ENCODE results near the gene PRELID1. TPM values are rescaled to one million over a fixed set of nuclear protein-coding genes. Genes with fewer than 3 reads are reported as not detected.

Gene PRELID1
- polyA plus RNA-seq, 3 donors, result 264 to 510 (median 490) TPM

DNA sequence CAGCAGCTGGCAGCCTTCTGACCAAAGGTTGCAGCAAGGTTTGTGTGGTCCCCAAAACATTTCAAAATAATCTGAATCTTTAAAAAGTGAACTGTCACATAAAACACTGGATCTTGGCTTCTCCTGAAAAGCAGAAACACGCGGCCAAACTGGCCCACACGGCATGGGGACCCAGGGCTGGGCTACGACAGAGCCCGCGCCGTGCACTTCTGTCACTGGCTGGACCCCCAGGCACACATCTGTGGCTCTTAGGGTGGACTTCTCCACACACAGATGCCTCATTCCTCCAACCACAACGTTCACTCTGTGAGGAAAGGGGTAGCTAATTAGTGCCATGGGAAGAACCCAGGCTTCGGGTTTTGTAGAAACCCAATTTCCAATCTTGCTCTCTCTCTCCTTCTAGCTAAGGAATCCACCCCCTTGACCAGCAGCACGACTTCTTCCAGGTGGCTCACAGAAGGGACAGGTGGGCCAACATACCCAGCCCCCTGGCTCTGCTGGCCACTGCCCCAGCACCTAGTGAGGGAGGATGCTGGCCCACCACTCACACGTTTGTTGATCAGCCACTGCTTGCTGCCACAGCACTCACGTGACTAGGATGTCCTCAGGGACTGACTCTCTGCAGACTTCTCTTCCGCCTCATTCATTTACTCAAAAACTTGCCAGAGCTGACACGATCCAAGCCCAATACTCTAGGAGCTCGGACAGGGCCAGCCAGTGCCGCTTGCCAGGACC, 30.0 kb downstream of the PRELID1 start:
- H3K9ac ChIP-seq (ENCODE audit: insufficient read depth, low read length, poor library complexity, severe bottlenecking), result no peak overlapping the region
- no peak overlapping the region for H3K27ac ChIP-seq (ENCODE audit: low read depth in 1 of 2, low read length in 2 of 2)
- H3K4me1 ChIP-seq (ENCODE audit: control insufficient read depth in 1 of 2, insufficient read depth in 2 of 2, low read length in 2 of 2), result peaks cover 2 to 6% of the 10 kb centered on the region in 2 donors
- H3K4me3 Mint-ChIP-seq, result no peak overlapping the region
- H3K79me2 ChIP-seq (ENCODE audit: insufficient read depth, low read length), result no peaks in the 10 kb centered on the region
- peaks cover 81 to 96% of the 10 kb centered on the region in 2 donors for H3K36me3 ChIP-seq (replicated peaks in 1 of 2; ENCODE audit: control insufficient read depth in 1 of 2, insufficient read depth in 2 of 2, low read length in 2 of 2)
- peaks cover 81% of the 10 kb centered on the region for H4K20me1 ChIP-seq (ENCODE audit: insufficient read depth, low read length)
- DNase-seq, result no peak
- H3K4me1 Mint-ChIP-seq, result peaks cover 11% of the 10 kb centered on the region
- H3K27me3 ChIP-seq (ENCODE audit: control insufficient read depth in 2 of 2, insufficient read depth in 2 of 2, low read length in 2 of 2), result no peaks in the 10 kb centered on the region
- peaks cover 0 to 2% (median 0%) of the 10 kb centered on the region in 7 donors for H3K9me3 Mint-ChIP-seq
- peaks cover 2 to 9% (median 3%) of the 10 kb centered on the region in 3 donors for H3K27me3 Mint-ChIP-seq (ENCODE audit: low read depth in 3 of 3)
- peaks cover 81 to 94% of the 10 kb centered on the region in 2 donors for H3K36me3 Mint-ChIP-seq
- no peak overlapping the region for H3K4me3 ChIP-seq (replicated peaks in 1 of 3; ENCODE audit: low read depth in 2 of 3, low read length in 3 of 3)
- no peak overlapping the region for H3K27ac Mint-ChIP-seq
- 89% methylated on average over 13 of the region's 16 CpGs for WGBS (ENCODE audit: insufficient coverage)
- H3K4me2 ChIP-seq (replicated peaks; ENCODE audit: extremely low read depth, low read length, poor library complexity, severe bottlenecking), result no peak overlapping the region
- H3K9me3 ChIP-seq (replicated peaks in 1 of 2; ENCODE audit: control insufficient read depth in 1 of 2, insufficient read depth in 1 of 2, low read length in 2 of 2), result no peaks in the 10 kb centered on the region
- TF ChIP-seq, protein P1, sequence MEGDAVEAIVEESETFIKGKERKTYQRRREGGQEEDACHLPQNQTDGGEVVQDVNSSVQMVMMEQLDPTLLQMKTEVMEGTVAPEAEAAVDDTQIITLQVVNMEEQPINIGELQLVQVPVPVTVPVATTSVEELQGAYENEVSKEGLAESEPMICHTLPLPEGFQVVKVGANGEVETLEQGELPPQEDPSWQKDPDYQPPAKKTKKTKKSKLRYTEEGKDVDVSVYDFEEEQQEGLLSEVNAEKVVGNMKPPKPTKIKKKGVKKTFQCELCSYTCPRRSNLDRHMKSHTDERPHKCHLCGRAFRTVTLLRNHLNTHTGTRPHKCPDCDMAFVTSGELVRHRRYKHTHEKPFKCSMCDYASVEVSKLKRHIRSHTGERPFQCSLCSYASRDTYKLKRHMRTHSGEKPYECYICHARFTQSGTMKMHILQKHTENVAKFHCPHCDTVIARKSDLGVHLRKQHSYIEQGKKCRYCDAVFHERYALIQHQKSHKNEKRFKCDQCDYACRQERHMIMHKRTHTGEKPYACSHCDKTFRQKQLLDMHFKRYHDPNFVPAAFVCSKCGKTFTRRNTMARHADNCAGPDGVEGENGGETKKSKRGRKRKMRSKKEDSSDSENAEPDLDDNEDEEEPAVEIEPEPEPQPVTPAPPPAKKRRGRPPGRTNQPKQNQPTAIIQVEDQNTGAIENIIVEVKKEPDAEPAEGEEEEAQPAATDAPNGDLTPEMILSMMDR (IDR thresholded peaks at IDR 0.05), result no peak
- no peak overlapping the region for H2AFZ ChIP-seq (ENCODE audit: insufficient read depth, low read depth, low read length, poor library complexity, severe bottlenecking)
- intact Hi-C loops (cut with micrococcal nuclease), result no loop called here

DNA sequence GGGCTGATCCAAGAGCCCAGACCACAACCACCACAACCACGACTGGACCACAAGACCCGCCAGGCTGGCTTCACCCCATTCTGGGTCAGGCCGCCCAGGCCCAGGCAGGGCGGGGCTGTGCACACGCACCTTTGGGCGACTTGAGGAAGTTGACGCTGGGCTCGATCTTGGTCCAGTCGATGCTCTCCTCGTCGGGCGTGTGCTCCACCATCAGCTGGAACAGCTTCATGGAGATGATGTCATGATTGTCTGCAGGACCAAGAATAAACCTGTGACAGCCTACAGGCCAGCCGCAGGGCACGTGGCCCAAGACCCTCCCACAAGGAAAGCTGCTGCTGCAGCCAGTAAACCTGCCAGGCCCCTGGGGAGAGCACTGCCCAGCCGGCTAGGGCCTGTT, 30.6 kb downstream of the PRELID1 start:
- Histone ChIP-seq H3K9ac (ENCODE audit: insufficient read depth, low read length, poor library complexity, severe bottlenecking) (no peak overlapping the region), H3K36me3 (replicated peaks in 1 of 2; ENCODE audit: control insufficient read depth in 1 of 2, insufficient read depth in 2 of 2, low read length in 2 of 2) (peaks cover 86 to 98% of the 10 kb centered on the region in 2 donors), H3K4me2 (replicated peaks; ENCODE audit: extremely low read depth, low read length, poor library complexity, severe bottlenecking) (no peak overlapping the region), H3K4me3 (replicated peaks in 1 of 3; ENCODE audit: low read depth in 2 of 3, low read length in 3 of 3) (no peak overlapping the region), H3K79me2 (ENCODE audit: insufficient read depth, low read length) (peaks cover 5% of the 10 kb centered on the region), H3K4me1 (ENCODE audit: control insufficient read depth in 1 of 2, insufficient read depth in 2 of 2, low read length in 2 of 2) (peaks cover 2 to 6% of the 10 kb centered on the region in 2 donors), H3K9me3 (replicated peaks in 1 of 2; ENCODE audit: control insufficient read depth in 1 of 2, insufficient read depth in 1 of 2, low read length in 2 of 2) (no peaks in the 10 kb centered on the region), H3K27ac (ENCODE audit: low read depth in 1 of 2, low read length in 2 of 2) (no peak overlapping the region), H4K20me1 (ENCODE audit: insufficient read depth, low read length) (peaks cover 86% of the 10 kb centered on the region), H3K27me3 (ENCODE audit: control insufficient read depth in 2 of 2, insufficient read depth in 2 of 2, low read length in 2 of 2) (no peaks in the 10 kb centered on the region), H2AFZ (ENCODE audit: insufficient read depth, low read depth, low read length, poor library complexity, severe bottlenecking) (no peak overlapping the region)
- intact Hi-C loops (cut with micrococcal nuclease), result no loop called here
- peaks cover 2 to 9% (median 3%) of the 10 kb centered on the region in 3 donors for H3K27me3 Mint-ChIP-seq (ENCODE audit: low read depth in 3 of 3)
- TF ChIP-seq, protein P1 (IDR thresholded peaks at IDR 0.05), result no peak
- no peak overlapping the region for H3K4me3 Mint-ChIP-seq
- DNase-seq, result no peak
- no peak overlapping the region for H3K27ac Mint-ChIP-seq
- H3K4me1 Mint-ChIP-seq, result peaks cover 11% of the 10 kb centered on the region
- 52% methylated on average over 7 of the region's 15 CpGs for WGBS (ENCODE audit: insufficient coverage)
- H3K36me3 Mint-ChIP-seq, result peaks cover 87 to 96% of the 10 kb centered on the region in 2 donors
- peaks cover 0 to 2% (median 0%) of the 10 kb centered on the region in 7 donors for H3K9me3 Mint-ChIP-seq

Data from CD14-positive monocyte (primary cell).